Nucleus accumbens (tissue), 56 donors: ENCODE data around the gene BMPER.

Source experiments
- DNase-seq, 56 donors: peaks; one replicate each; lab custom pipeline; 2025; lab: John Stamatoyannopoulos, UW

BMPER gene

DNA sequence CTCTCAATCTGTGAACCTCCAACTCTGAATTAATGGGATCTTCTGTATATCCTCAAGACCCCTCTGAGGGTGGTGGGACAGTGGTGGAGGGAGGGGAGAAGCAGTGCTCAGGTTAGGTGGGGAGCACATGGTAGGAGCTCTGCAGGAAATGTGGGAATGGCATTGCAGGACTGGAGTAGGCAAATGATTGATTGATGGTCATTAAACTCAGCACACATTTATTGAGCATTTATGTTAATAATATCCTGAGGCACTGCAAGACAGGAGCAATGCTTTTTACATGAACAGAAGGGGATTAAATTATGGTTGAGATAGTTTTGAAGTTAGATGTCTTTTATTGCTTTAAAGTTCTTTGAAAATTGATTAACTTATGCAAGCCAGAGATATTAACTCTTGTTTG, 14.1 kb downstream of the BMPER start:
- DNase-seq, result no peak

DNA sequence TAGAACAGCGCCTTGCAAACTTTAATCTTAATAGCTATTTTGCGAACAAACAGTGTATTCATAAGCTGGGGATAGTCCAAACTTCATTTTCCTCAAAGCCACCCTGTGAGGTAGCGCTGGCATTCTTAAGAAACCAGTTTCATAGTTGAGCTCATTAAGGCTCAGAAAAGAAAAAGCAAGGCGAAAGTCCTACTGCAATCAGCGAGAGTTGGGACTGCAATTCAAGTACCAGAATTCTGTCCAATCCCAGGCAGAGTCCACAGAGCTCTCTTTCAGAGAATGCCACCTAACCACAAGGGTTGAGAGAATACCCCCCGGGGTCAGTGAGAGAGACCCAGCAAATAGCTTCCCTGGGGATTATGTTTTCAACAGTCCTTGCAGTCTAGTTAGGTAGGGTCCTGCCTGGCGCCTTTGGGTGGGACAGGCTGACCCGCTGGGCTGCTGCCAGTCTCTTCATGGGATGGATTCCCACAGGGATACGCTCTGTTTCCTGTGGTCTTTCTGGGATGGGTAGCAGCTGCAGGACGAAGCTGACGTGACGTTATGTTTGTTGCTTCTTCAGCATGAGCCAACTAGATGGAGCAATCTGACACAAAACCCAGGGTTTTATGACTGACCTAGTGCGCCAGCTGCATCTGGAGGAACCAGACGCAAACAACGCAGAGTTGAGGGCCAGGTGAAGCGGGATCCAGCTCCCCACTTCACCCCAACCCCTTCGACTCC, 16.0 kb downstream of the BMPER start:
- no peak for DNase-seq

DNA sequence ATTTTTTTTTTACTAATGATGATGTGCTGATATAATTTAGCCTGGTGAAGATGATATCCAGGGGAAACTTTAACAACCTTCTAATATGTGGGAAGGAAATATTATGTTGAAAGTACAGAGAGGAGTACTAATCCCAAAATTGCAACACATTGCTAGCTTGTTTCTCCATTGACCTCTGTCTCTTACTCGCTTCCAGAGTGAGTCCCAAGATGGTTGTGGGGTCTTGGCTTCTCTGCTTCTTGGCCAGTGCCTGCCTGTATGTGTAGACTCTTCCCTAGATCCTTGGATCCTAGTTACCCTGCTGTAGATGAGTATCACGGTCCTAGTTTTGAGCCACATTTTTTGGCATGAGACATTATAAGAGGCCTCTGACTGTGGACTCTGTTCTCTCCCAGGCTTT, 17.5 kb downstream of the BMPER start:
- no peak for DNase-seq

DNA sequence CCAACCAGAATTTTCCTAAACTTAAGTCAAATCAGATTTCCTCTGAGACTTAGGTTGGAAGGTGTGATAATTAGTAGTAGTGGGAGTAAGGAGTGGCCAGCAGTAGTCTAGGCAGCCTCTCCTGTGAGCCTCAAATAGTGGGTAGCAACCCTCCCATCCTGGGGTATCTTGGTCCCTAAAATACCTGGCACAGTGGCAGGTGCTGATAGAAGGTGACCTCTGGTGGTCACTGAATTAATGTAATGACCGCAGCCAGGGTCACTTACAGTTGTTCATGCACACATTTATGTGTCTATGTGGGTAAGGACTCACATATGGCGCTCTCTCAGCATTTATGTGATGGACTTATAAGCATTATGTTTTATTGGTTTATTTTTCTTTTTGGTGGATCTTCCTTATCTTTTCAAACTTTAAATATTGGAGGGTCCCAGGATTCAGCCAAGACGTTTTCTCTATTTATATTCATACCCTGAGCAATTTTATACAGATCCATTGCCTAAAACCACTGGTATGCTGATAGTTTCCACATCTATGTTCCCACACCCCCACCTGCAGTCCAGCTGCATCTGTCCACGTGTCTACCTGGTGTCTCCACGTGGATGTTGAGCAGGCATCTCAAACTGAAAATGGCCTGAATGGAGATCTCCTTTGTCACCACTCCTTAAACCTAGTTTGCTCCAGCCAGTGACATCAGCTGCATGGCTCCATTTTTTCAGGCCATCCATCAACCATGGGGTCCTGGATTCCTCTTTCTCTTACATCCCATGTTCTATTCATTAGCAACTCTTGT, 18.3 kb downstream of the BMPER start:
- DNase-seq, result no peak

DNA sequence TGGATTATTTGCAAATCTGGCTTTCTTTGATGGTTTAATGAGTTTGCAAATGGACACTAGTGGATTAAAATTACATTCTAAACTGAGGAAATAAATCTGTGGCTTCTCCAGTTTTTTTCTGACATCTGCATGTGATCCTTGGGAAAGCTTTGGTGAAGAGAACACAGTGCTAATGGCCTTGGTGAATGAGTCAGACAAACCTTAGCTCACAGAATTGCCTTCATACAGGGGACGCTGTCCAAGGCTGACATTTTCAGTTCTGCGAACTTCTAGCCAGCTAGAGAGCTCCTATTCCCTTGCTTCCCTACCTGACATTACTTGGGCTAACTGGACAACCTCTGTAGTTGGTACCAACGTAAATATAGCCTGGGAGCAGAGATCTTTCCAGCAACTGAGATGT, 21.2 kb downstream of the BMPER start:
- DNase-seq, result no peak

DNA sequence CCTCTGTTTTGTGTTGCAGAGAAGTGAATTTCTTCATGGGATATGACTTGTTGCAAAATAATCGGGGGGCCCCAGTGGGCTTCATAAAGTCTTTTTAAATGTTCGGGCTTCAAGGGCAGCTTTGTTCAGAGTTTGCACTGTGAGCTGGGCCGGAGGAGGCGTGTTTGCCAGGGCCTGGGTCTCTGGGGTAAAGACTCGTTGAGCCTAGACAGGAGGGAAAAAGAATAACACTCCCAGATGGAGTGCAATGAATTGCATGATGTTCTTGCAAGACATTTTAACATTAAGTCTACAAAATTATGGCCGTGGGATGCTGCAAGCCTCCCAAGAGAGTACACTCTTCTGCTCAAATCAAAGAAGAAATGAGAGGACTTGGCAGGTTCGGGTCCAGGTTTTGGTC, 23.6 kb downstream of the BMPER start:
- DNase-seq, result no peak

DNA sequence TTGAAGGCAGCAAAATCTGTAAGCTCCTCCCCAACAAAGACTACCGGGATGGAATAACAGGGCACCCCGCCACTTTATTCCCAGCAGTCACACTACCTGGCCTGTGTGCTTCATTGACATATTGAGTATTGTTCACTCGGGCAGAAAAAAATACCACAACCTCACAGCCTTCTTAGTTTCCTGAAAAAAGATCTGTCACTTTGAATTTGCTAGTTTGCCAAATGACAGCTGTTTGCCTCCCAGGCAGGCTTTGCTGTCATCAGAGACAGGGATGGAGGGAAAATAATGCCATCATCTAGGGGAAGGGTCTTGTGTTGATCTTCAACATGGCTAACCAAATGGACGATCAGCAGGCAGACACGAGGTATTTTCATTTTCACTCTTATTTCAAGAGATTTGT, 26.9 kb downstream of the BMPER start:
- DNase-seq, result peak in 3 of 56 donors; percentile 2 to 36 (median 25)

DNA sequence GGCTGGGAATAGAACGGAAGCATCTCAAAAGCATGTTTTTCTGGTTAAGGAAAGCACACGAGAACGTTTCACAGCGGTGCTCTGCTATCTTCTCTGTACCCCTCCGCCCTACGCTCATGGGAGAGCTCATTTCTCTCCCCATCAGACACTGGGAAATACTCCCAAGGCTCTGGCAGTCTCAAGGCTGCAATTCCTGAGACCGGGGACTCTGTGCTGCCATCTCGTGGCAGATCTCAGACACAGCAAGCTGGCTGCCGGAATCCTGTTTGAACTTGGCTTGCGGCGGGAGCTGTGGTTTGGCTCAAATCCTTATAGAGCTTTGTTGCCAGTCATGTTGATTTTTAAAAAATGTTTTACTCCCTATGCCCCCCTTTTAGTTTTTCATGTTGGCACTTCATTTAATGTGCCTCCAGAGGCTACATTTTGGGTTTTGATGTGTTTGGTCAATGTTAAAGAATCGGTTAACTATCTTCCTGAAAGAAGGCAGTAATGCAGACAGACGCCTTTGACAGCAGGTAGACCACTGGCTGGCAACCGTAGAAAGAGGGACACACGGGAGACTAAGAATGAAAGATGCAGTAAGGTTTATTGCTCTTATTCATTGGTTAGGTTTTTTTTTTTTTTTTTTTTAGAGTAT, 27.6 kb downstream of the BMPER start:
- DNase-seq, result peak in 55 of 56 donors; percentile 21 to 91 (median 71)

DNA sequence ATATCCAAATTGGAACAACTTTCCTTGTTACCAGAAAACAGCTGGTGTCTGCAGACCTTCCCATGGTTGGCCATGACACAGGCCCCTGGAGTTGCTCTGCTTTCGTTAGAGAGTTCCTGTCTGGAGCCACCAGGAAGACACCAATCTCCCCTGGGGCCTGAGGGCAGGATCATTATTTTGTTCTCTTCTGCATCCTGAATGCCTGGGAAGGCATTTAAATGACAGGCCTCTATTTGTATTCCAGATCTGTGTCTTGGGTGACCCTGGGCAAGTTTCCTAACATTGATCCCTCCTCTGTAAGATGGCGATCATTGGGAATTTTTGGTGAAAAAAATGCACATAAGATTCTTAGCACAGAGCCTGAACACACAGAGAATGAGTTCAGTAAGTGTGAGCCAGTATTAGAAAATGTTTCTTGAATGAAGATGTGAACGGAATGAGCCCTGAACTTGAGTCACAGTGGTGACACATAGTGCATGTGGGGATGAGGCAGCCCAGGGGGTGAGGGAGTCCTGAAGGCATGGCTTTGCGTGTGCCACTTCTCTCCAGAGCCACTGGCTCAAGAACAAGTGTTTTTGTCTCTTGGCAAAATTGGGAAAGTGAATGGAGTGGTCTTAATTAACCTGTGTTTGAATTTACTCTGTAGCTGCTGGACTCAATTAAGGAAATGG, 28.4 kb downstream of the BMPER start:
- peak in 4 of 56 donors; percentile 3 to 12 (median 8) for DNase-seq

DNA sequence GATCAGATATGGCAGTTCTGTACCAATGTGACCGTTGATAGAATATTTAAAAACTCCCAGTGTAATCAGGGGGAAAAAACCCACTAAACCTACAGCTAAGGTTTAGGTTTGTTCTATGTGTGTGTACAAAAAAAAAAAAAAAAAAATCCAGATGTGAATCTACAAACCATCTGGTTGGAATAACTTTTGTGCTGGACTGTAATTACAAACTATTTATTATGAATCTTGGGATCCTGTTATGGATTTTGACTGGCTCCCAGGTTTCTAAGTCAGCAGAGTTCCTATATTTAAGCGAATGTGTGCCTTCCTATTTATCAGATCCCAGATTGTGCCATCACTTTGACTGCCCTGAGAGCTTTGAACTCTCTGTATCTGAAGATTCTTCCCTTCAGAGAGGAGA, 29.1 kb downstream of the BMPER start:
- no peak for DNase-seq

DNA sequence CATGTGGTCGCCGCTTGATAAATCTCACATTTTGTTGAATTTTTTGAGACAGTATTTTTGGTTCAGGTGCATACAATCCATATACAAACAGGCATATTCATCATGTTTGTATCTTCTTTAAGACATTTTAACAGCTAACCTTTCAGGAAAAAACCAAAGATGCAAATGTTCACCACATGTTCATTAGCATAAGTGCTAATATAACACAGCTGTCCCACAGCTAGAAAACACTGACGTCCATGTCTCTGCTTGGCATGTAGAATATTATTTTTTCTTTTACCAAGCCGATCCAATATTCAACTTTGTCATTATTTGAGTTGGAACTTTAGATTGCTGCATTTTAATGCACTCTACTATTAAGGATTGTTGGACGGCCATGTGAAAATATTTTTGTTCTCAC, 31.2 kb downstream of the BMPER start:
- DNase-seq, result no peak

DNA sequence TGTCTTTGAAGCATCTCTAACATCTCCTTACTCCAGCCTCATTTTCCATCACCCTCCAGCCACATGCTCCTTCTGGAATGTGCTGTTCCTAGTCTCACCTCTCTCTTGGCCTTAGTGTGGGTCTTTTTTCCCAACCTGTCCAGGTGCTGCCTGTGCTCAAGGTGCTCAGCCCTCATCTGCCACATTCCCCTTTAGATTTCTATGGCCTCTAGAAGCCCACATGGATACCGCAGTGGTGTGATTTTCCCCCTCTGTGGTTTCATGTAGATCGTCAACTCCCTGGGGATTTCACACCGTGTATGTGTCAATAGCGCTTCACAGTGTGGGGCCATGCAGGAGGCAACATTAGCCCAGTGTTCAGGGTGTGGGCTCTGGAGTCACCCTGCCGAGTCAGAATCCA, 32.5 kb downstream of the BMPER start:
- DNase-seq, result no peak

DNA sequence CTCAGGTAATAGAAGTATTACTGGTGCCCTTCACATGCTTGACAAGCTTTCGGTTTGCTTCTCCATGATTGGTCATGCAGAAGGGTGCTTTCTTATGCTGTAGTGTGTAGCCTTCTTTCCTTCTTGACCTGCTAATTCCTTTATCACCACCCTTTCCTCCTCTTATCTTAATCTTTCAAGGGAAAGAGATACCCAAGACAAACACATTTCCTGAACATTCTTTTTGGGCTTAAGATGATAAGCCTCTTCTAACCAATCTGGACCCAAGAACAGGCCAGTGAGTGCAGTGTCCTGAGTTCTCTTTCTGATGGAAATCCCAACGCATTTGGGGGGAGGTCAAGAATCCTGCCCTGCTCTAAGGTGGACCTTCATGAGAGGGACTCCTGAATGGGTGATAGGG, 33.8 kb downstream of the BMPER start:
- no peak for DNase-seq

DNA sequence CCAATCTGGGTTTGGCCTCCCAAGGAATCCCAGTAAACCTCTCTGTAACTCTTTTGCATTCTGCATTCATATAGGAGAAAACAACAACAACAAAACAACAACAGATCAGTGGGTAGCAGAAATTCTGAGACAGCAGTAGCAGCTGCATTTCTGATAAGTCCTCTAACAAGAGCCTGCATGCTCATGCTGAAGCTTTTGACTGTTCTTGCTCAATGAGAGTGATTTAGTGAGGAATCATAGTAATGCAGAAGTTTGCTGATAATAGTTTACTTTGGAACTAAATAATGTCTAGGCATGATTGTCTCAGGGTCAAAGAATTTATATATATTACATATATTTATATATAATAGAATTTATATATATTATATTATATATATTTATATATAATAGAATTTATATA, 35.2 kb downstream of the BMPER start:
- DNase-seq, result no peak

DNA sequence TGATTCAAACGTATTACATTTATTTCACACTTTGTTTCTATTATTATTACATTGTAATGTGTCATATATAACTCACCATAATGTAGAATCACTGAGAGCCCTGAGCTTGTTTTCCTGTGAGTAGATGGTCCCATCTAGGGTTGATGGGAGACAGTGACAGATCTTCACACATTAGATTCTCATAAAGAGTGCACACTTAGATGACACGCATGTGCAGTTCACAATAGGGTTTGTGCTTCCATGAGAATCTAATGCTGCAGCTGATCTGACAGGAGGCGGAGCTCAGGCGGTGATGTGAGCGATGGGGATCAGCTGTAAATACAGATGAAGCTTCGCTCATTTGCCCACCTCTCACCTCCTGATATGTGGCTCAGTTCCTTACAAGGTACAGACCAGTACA, 36.1 kb downstream of the BMPER start:
- no peak for DNase-seq

DNA sequence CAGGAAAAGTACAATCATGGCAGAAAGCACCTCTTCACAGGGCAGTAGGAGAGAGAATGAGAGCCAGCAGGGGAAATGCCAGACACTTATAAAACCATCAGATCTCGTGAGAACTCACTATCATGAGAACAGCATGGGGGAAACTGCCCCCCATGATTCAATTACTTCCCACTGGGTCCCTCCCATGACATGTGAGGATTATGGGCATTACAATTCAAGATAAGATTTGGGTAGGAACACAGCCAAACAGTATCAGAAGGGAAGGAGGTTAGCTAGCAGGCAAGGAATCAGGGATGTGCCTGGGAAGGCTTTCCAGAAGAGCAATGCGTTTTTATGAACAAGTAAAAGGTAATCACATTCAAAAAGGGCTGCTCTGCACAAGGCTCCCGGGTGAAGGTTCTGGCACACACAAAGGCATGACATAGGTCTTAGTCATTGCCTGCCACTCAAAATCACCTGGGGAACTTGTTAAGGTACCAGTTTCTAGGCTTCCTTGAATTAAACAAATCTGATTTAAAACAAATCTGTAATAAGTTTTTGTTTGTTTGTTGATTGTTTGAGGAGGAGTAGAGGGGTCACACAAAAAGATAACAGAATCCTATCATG, 40.9 kb downstream of the BMPER start:
- DNase-seq, result peak in 14 of 56 donors; percentile 2 to 53 (median 18)

DNA sequence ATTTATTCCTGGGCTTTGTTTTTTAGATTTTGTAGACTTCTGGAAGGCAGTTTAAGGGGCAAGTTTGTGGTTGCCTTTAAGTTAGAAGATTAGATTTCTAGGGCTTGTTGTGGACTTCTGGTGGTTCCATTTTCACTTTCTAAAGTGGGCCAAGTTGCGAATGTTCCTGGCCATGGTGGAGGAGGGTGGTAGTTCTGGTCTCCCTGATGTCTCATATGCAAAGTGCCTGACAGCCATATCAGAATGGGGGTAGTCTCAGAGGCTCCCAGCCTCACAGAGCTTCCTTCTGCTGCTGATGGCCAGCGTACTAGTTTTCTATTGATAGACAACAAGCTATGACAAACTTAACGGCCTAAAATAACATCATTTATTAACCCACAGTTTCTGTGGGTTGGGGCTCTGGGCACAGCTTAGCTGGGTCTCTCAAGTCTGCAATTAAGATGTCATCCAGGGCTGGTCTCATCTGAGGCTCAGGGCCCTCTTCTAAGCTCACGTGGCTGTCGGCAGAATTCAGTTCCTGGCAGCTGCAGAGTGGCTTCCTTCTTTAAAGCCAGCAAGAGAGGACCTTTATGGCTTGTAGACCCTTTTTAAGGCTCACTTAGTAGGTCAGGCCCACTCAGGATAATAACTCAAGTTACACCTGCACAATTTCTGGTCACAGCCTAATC, 44.8 kb downstream of the BMPER start:
- no peak for DNase-seq

DNA sequence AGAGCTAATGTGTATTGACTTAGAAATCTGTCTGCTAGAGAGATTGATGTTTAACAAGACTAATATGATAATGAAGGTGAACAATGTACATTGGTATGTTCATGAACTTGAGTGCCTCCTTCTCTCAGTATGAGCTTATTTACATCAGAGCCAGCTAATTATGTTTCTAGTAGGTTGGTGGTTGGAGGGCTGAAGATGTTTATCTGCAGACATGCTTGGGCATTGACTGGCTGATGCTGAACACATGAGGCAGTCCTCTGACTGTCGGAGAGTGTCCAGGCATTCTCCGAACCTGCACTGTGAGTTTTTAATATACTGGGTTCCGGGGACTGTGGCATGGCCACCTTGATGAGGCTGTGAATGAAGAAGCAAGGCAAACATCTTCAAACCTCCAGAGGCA, 47.5 kb downstream of the BMPER start:
- DNase-seq, result no peak

DNA sequence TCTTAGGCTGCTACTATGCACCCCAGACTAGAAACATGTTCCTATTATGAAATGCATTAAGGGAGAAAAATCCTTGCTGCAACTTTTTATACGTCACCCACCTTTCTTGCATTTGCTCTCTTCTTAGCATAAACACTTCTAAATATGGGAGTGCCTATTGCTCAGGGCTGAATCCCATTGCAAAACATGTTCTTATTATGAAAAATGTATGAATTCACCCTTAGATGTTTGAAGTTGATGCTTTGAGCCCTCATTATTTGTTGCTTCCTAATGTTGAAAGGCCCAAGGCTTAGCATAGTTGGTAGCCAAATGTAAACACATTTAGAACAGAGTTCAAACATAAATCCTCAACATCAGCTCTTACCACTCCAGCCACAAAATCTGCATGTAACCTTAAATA, 52.8 kb downstream of the BMPER start:
- DNase-seq, result no peak

DNA sequence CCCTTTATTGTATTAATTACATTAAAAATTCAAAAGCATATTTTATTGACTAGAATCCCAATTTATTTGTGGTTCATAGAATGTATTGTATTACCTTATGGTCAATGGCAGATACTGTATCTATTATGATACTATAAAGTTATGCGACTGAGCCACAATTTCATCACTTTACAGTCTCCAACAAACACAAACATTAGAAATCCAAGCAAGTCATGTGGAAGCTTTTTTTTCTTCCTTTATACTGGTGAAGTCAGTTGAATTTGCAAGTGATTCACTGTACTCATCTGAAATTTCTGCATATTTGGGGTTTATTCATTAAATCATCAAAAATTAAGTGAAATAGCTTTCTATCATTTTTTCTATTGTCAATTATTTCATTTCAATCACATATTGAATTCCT, 54.3 kb downstream of the BMPER start:
- no peak for DNase-seq
